Endodermal cell (in vitro differentiated cells): ENCODE data around the gene SPESP1. TPM values are rescaled to one million over a fixed set of nuclear protein-coding genes. Genes with fewer than 3 reads are reported as not detected.

Experiments
- DNase-seq: peaks from one replicate; pipeline ENCODE4 v3.0.0-alpha.2; 2017
- H3K27ac ChIP-seq: 2 replicates; pipeline ENCODE4 v1.5.1; 2013; ENCODE audit warnings: mild to moderate bottlenecking, low read depth, low read length, moderate library complexity
- H3K27me3 ChIP-seq: 2 replicates; pipeline ENCODE4 v1.6.1; 2013; ENCODE audit warnings: mild to moderate bottlenecking, low read length, moderate library complexity; ENCODE audit not compliant: insufficient read depth, control insufficient read depth, poor library complexity, severe bottlenecking
- H3K36me3 ChIP-seq: 2 replicates; pipeline ENCODE4 v1.7.0; 2013; ENCODE audit warnings: mild to moderate bottlenecking, low read length, moderate library complexity; ENCODE audit not compliant: control insufficient read depth, insufficient read depth
- H3K4me1 ChIP-seq: one replicate; pipeline ENCODE4 v1.7.0; 2013; ENCODE audit warnings: low read length; ENCODE audit not compliant: control insufficient read depth, insufficient read depth
- H3K4me3 ChIP-seq: 2 replicates; pipeline ENCODE4 v1.5.1; 2013; ENCODE audit warnings: mild to moderate bottlenecking, low read length, moderate library complexity
- H3K9ac ChIP-seq: 2 replicates; pipeline ENCODE4 v1.6.1; 2013; ENCODE audit warnings: mild to moderate bottlenecking, low read length, moderate library complexity; ENCODE audit not compliant: poor library complexity, severe bottlenecking; ENCODE audit errors: extremely low read depth
- H3K9me3 ChIP-seq: 2 replicates; pipeline ENCODE4 v1.6.1; 2013; ENCODE audit warnings: mild to moderate bottlenecking, low read length, moderate library complexity; ENCODE audit not compliant: control insufficient read depth
- H3K27ac Mint-ChIP-seq: 2 replicates; pipeline ENCODE4 v1.8.0; 2020; ENCODE audit warnings: mixed read lengths
- H3K27me3 Mint-ChIP-seq: 2 replicates; pipeline ENCODE4 v1.8.0; 2021; ENCODE audit warnings: mild to moderate bottlenecking, mixed read lengths; ENCODE audit not compliant: insufficient read depth
- H3K36me3 Mint-ChIP-seq: 2 replicates; pipeline ENCODE4 v1.8.0; 2020; ENCODE audit warnings: low read depth, mixed read lengths
- H3K4me1 Mint-ChIP-seq: 2 replicates; pipeline ENCODE4 v1.8.0; 2020; ENCODE audit warnings: mixed read lengths
- H3K4me3 Mint-ChIP-seq: 2 replicates; pipeline ENCODE4 v1.8.0; 2020; ENCODE audit warnings: mild to moderate bottlenecking, moderate library complexity, mixed read lengths
- H3K9me3 Mint-ChIP-seq: 2 replicates; pipeline ENCODE4 v1.8.0; 2020; ENCODE audit warnings: mild to moderate bottlenecking, mixed read lengths
- WGBS, 2 experiments: methylation state at CpG; one replicate each; pipeline versions ENCODE4 v1.1.5 to v1.1.7; 2013; ENCODE audit warnings: missing lambda C conversion rate in 2 of 2, mixed read lengths in 1 of 2; ENCODE audit not compliant: insufficient coverage in 1 of 2, insufficient read length in 1 of 2; 5-methylcytosine and 5-hydroxymethylcytosine counted together
- total RNA-seq, 2 donors: library from RNA; stranded (reverse); fragmentation: NEBNext Ultra II Directional in 1 of 2; extraction: Animal tissue kit (Norgen Biotek cat#: 25700) in 1 of 2; gene quantifications; 2 replicates in 1 of 2; 3 replicates in 1 of 2; pipeline ENCODE4 v1.2.1, GENCODE V29; 2021
- TF ChIP-seq, protein P1 (sequence below): fragments of 200-600 bp; sonication (generic); conservative IDR thresholded peaks from 2 replicates; pipeline ENCODE4 v1.5.0; 2021; ENCODE audit warnings: antibody characterized with exemption, mild to moderate bottlenecking

SPESP1 gene
- total RNA-seq, 2 donors from 2014 or later: not detected

DNA sequence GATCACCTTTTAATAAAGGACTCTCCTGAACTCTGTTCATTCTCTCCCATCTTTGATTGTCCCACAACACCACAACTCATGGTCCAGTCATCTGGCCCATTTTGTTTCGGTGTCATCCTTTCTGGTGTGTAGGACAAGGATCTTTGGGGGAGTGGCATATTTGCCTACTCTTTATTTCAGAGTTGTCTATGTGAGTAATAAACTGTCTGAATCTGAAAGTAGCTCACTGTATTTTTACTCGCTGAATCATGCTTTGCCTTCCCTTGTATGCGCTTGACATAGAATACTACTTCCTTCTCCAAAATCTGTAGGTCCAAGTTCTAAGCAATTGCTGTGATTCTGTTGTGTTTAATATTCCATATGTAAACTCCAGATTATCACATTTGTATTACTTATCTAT is 54.3 kb downstream of the SPESP1 start:
- no peaks in the 10 kb centered on the region for H3K4me1 Mint-ChIP-seq

DNA sequence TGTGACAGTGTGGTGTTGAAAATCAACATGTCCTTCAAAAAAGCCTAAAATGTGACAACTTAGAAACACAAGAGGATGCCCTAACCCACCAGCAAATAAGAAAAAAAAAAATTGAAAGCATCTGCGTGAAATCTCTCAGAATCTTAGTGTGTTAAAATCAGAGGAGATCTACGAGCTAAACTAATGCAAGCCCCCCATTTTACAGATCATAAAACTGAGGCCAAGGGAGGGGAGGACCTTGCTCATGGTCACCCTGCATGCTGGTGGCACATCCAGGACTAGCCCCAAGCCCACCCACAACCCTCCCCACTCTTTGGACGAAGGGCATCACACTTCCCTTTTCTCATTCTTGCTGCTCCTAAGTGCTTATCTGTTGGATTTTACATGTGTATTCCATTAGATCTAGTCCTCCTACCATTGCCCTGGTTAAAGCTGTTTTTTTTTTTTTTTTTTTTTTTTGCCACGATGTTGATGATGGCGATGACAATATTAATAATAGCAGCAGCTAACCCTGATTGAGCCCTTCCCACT is 55.1 kb downstream of the SPESP1 start:
- Histone ChIP-seq H3K9me3 (peaks cover 9% of the 10 kb centered on the region), H3K9ac (no peak overlapping the region), H3K27ac (no peak overlapping the region), H3K27me3 (no peaks in the 10 kb centered on the region), H3K4me1 (no peaks in the 10 kb centered on the region), H3K4me3 (no peak overlapping the region), H3K36me3 (no peaks in the 10 kb centered on the region)
- WGBS, 2 experiments: 99% methylated on average over 5 of the region's 5 CpGs; no CpG with 5 or more reads in 1 of the 2 experiments
- DNase-seq: no peak
- TF ChIP-seq, protein P1, sequence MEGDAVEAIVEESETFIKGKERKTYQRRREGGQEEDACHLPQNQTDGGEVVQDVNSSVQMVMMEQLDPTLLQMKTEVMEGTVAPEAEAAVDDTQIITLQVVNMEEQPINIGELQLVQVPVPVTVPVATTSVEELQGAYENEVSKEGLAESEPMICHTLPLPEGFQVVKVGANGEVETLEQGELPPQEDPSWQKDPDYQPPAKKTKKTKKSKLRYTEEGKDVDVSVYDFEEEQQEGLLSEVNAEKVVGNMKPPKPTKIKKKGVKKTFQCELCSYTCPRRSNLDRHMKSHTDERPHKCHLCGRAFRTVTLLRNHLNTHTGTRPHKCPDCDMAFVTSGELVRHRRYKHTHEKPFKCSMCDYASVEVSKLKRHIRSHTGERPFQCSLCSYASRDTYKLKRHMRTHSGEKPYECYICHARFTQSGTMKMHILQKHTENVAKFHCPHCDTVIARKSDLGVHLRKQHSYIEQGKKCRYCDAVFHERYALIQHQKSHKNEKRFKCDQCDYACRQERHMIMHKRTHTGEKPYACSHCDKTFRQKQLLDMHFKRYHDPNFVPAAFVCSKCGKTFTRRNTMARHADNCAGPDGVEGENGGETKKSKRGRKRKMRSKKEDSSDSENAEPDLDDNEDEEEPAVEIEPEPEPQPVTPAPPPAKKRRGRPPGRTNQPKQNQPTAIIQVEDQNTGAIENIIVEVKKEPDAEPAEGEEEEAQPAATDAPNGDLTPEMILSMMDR: no peak
- no peak overlapping the region for H3K27ac Mint-ChIP-seq
- H3K9me3 Mint-ChIP-seq: peaks cover 33% of the 10 kb centered on the region
- H3K4me1 Mint-ChIP-seq: peaks cover 1% of the 10 kb centered on the region
- no peaks in the 10 kb centered on the region for H3K36me3 Mint-ChIP-seq
- peaks cover 5% of the 10 kb centered on the region for H3K27me3 Mint-ChIP-seq
- H3K4me3 Mint-ChIP-seq: no peak overlapping the region

More for the DNA sequence above, 54.3 kb downstream of the SPESP1 start:
- 86% methylated on average over 3 of the region's 3 CpGs; no CpG with 5 or more reads in 1 of the 2 experiments for WGBS, 2 experiments
- H3K9me3 Mint-ChIP-seq: peaks cover 25% of the 10 kb centered on the region
- no peak overlapping the region for H3K4me3 ChIP-seq
- no peak overlapping the region for H3K27ac Mint-ChIP-seq
- H3K4me1 ChIP-seq: no peaks in the 10 kb centered on the region
- H3K36me3 Mint-ChIP-seq: no peaks in the 10 kb centered on the region
- no peak overlapping the region for H3K27ac ChIP-seq
- H3K4me3 Mint-ChIP-seq: no peak overlapping the region
- H3K9me3 ChIP-seq: peaks cover 7% of the 10 kb centered on the region
- DNase-seq: no peak
- no peaks in the 10 kb centered on the region for H3K27me3 ChIP-seq
- H3K36me3 ChIP-seq: no peaks in the 10 kb centered on the region
- TF ChIP-seq, protein P1: no peak
- H3K9ac ChIP-seq: no peak overlapping the region
- H3K27me3 Mint-ChIP-seq: peaks cover 3% of the 10 kb centered on the region

DNA sequence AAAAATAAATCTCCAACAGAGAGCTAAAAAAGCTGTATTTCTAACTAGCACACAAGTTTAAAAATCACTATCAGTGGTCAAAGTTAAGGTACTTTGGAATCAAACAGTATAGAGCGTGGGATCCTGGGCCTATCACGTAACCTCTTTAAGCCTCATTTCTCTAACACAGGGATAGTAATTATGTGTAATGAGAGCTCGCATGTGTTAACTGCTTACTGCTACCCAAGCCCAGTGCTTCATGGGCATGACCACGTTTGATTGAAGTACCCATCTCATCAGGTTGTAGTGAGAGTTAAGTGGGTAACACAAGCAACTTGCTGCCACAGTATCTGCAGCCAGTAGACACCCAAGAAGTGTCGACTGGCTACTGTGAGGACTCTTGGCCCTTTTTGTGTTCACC is 56.0 kb downstream of the SPESP1 start:
- H3K9me3 ChIP-seq: peaks cover 16% of the 10 kb centered on the region
- no peak overlapping the region for H3K27ac Mint-ChIP-seq
- no peaks in the 10 kb centered on the region for H3K27me3 ChIP-seq
- peaks cover 38% of the 10 kb centered on the region for H3K9me3 Mint-ChIP-seq
- H3K4me3 ChIP-seq: no peak overlapping the region
- H3K4me1 ChIP-seq: no peaks in the 10 kb centered on the region
- H3K36me3 Mint-ChIP-seq: no peaks in the 10 kb centered on the region
- no peak overlapping the region for H3K9ac ChIP-seq
- TF ChIP-seq, protein P1: no peak
- DNase-seq: no peak
- 85 to 89% methylated on average over 4 to 5 of the region's 5 CpGs for WGBS, 2 experiments
- H3K27ac ChIP-seq: no peak overlapping the region
- H3K27me3 Mint-ChIP-seq: peaks cover 5% of the 10 kb centered on the region
- no peak overlapping the region for H3K4me3 Mint-ChIP-seq
- H3K36me3 ChIP-seq: no peaks in the 10 kb centered on the region
- H3K4me1 Mint-ChIP-seq: peaks cover 9% of the 10 kb centered on the region
